ENCODE measurements around the gene IGF2BP3.
"Not testable (repeated sequence)": the region's sequence is repeated elsewhere in the genome, so short reads cannot be mapped to it uniquely, and the experiment has no call there.

The IGF2BP3 gene

GRCh38 chr7:23470330-23471105, at the start of gene IGF2BP3:
TSS of gene IGF2BP3 (minus strand) at chr7:23470491. CDS start at chr7:23470110, 381 bp downstream.
- DNase-seq = peak; percentile 45

DNA sequence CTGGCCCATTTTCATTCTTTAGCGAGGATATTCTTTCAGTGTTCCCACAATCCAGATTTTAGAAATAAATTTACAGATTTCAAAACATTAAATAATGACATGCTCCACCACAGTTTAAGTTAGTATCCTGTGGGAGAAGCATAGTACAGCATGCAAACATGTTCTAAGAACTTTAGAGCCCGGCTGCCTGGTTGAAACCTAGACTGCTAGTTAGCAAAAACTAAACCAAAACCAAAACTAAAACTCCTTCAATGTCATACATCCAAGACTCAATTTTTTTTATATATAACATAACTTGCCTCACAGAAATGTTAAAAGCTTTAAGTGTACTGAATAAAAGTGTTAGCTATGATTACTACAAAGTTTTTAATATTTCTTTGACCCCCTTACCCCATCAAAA, 44.5 kb upstream of the IGF2BP3 start:
- no peak for DNase-seq

DNA sequence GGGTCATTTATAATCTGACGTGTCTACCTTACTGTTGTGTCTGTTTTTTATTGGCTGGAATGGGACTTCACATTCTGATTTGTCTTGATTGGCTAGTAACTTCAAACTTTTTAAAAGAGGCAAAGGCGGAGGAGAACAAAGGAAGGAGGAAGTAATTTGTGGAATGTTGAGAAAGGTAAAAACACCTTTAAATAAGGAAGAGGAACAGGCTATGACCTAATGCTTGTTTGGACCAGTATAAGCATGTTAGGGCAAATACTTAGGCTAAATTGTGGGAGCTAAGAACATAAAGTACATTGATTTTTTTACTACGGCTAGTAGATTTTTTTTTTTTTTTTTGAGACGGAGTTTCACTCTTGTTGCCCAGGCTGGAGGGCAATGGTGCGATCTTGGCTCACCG, 43.5 kb upstream of the IGF2BP3 start:
- not testable (repeated sequence) for DNase-seq

DNA sequence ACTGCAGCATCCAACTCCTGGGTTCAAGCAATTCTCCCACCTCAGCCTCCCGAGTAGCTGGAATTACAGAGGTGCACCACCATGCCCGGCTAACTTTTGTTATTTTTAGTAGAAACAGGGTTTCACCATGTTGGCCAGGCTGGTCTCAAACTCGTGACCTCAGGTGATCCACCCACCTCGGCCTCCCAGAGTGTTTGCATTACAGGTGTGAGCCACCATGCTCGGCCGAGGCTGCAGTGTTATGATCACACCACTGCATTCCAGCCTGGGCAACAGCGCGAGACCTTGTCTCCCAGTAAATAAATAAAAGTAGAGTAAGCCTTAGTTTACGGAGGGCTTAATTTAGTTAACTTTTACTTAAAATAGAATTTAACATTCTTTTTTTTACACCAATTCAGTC, 23.7 kb upstream of the IGF2BP3 start:
- no peak for DNase-seq

GRCh38 chr7:23491502-23491901, 21.2 kb upstream of the IGF2BP3 start:
- DNase-seq = no peak

DNA sequence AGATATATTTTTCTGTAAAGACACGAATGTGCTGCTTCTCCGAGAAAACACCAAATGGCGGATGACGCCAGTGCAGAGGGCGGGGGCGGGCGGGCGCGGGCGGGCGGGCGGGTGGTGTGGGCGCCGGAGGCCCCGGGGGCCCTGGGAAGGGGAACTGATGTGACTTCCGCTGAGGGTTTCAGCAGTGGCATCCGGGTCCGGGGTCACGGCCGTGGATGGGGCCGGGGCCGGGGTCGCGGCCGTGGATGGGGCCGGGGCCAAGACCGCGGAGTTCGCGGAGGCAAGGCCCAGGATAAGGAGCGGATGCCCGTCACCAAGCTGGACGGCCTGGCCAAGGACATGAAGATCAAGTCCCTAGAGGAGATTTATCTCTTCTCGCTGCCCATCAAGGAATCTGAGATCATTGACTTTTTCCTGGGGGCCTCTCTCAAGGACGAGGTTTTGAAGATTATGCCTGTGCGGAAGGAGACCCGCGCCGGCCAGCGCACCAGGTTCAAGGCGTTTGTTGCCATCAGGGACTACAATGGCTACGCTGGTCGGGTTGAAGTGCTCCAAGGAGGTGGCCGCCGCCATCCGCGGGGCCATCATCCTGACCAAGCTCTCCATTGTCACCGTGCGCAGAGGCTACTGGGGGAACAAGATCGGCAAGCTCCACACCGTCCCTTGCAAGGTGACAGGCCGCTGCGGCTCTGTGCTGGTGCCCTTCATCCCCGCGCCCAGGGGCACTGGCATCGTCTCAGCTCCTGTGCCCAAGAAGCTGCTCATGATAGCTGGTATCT, 20.3 kb upstream of the IGF2BP3 start:
- peak; percentile 75 for DNase-seq

DNA sequence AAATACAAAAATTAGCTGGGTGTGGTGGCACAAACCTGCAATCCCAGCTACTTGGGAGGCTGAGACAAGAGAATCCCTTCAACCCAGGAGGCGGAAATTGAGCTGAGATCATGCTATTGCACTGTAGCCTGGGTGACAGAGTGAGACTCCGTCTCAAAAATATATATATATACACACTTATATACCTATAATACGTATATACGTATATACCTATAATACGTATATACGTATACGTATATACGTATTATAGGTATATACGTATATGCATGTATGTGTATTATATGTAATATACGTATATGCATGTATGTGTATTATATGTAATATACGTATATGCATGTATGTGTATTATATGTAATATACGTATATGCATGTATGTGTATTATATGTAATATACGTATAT, 18.4 kb upstream of the IGF2BP3 start:
- DNase-seq = not testable (repeated sequence)

DNA sequence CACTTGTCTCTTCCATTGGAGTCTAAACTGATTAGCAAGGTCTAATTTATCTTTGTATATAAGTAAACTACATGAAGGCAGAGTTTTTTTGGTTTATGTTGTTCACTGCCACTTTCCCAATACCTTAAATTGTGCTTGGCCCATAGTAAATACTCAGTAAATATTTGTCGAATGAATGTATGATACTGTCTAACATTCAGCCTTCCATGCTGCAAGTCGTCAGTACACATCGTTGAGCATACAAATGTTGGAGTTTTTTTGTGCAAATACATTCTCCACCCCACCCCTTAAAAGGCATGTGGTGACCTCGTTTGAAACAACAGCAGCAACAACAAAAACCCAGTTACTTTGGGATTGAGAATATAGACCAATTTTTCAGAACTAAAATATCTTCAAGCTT, 17.4 kb upstream of the IGF2BP3 start:
- DNase-seq = no peak

DNA sequence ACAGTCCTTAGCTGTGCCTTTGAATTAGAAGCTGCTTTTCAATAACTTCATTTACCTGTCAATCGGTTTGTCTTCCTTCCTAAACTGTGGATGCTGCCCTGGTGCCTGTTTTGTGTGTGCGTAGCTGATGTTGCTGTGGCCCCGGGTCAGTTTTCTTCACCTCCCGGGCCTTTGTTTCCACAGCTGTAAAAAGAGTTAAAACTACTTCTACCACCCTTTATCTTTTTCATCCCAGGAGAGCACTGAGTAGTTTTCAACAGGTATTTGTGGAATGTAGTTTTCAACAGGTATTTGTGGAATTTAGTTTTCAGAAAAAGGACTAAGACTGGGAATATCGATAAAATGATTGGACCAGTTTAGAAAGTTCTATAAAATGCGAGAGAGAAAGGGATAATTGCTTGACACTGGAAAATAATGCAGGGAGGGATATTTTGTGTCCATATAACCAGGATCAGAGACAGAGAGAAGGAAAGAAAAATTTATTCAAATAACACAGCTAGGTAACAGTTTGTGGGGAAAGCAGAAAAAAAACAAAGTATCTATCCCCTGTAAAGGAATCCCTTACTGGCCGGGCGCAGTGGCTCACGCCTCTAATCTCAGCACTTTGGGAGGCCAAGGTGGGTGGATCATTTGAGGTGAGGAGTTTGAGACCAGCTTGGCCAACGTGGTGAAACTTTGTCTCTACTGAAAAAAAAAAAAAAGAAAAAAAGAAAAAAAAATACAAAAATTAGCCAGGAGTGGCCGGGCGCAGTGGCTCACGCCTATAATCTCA, 15.9 kb upstream of the IGF2BP3 start:
- DNase-seq = no peak

GRCh38 chr7:23482686-23483085, 12.4 kb upstream of the IGF2BP3 start:
- DNase-seq = no peak

DNA sequence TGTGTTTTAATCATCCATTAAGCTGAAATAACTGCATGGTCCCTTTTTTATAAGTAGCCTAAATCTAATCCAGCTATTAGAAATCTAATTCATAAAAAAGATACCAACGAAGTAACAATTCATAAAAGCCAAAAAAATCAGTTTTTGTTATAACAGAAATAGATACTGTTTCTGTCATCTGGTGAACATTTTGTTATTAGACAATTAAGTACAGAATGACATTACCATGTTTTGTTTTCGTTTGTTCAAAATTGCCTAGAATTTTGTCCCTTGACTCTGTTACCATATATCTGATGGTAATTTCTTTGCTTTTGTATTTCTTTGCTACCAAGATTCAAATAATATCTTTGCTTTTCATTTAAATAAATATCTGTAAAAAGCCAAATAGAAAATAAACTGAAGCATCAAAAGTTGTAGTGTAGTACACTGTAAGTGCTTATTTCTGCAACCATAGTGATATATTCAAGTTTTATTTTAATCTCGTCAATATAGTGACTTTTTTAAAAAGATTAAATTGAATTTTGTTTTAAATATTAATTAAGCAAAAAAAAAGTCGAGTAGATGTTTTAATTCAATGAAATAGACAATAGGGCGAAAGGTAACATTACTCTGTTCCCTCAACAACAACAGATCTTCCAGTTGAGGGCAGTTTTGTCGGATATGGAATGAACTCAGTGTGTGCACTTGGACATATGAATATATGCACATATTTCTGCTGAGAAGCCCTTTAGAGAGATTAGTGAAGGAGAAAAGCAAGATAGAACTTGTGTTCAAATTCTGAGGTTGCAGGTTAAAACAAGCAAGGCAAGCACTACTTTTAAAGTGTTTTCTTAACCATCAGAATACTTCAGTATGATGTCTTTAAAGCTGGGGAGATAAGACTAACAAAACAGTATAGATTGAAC, 7.9 kb upstream of the IGF2BP3 start:
- no peak for DNase-seq

GRCh38 chr7:23477157-23477499, 6.8 kb upstream of the IGF2BP3 start:
- DNase-seq = no peak

DNA sequence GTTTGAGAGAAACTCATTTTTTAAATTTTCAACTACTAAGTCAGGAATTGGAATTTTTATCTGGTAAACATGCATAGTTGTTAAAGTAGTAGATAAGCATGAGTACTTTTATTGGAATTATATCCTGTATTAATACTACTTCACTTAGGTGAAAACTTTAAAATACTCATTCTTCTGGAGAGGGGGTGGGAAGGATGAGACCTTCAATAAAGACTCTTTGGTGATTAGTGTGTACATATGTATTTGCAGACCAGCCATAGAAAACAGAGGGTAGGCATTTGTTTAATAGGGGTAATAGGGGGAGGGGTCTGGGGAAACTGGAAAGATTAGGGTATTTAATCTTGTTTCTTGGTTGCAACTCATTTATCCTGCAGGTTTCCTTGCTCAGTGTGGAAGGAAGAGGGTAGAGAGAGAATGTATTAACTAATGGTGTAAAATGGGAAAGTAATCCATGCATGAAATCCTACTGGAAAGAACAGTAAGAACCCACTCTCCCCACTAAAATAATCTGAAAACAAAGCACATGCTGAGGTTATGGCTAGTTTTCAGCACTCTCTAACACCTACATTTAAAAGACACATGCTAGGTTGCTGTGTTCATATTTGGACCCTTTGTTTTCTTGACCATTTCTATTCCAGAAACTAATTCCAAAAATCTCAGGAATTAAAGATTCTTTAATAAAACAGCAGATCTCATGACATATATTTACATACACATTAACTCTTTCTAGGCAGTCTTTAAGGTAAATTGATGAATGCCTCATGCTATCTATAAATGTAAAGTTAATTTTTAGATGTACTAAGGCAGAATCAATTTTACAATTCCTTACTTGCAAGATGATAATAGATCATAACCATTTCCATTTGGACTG, 6.2 kb upstream of the IGF2BP3 start:
- no peak for DNase-seq

GRCh38 chr7:23475576-23475839, 5.2 kb upstream of the IGF2BP3 start:
- DNase-seq = no peak

- no peak for DNase-seq
Observed at GRCh38 chr7:23474829-23475575, 4.7 kb upstream of the IGF2BP3 start.

GRCh38 chr7:23474094-23474828, 4.0 kb upstream of the IGF2BP3 start:
- DNase-seq = peak; percentile 95

DNA sequence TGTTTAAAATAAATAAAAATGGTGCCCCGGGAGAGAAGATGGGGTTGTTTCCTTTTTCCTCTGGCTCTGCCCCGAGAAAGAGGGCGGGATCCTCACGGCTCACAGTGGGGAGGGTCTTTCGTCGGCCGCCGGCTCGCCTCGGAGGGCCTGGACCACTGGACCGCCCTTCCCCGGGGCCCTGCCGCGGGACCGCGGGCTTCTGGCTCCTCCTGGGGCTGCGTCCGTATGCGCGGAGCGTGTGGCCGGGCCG, 3.5 kb upstream of the IGF2BP3 start:
- no peak for DNase-seq

GRCh38 chr7:23472956-23473843, 2.9 kb upstream of the IGF2BP3 start:
- no peak for DNase-seq

DNA sequence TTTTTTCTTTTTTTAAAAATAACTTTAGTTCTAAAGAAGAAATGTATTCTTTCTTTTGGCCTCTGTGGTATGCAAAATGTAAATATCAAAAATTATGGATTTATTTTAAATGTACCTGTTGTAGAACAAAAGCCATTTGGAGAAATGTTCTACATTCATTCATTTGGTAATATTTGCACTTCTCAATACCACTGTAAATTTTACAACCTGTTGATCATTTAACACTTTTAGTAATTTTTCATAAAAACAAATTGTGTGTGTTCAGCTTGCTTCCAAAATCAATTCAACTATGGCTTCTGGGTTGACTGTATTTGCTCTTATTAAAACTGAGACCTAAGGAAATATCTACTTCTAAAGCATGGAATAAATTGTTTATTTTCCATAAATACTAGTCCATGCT, 2.3 kb upstream of the IGF2BP3 start:
- no peak for DNase-seq

DNA sequence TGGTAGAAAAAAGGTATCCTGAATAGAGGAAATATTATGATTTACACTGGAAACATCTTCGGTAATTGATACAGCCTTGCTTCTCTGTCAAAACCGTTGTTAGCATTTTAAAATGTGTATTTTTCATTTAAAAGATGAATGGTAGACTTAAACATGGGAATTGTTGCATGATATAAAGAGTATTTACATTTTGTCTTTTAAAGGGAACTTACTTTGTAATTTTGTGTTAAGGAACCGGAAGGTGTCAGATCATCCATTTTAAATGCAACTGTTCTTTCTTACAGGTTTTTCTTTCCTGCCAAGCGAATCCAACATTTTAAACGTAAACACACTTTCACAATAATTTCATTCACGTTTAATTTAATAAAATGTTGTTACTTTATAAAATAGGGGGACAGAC, 1.8 kb upstream of the IGF2BP3 start:
- DNase-seq = no peak

All from hematopoietic multipotent progenitor cell treated with erythropoietin and hydrocortisone succinate and interleukin-3 and kit ligand, for 6 days (in vitro differentiated cells).